Panc1 (cell line): ENCODE data around the gene MYO1E.

Experiments
- CTCF ChIP-seq: fragments of 450-650 bp; IDR thresholded peaks from 2 replicates; pipeline ENCODE4 v1.5.1; 2017; ENCODE audit warnings: mild to moderate bottlenecking
- POLR2AphosphoS5 ChIP-seq: IDR thresholded peaks from 2 replicates; pipeline ENCODE4 v1.6.1; 2012; ENCODE audit warnings: mild to moderate bottlenecking, low read depth, low read length, moderate library complexity
- SIN3A ChIP-seq: IDR thresholded peaks from 2 replicates; pipeline ENCODE4 v1.6.1; 2012; ENCODE audit warnings: low read depth, mild to moderate bottlenecking, low read length, moderate library complexity, borderline replicate concordance; ENCODE audit not compliant: insufficient read depth

GRCh38 chr15:59230531-59231055 lies 142.1 kb downstream of the MYO1E start:
- TF ChIP-seq CTCF (no peak), POLR2AphosphoS5 (no peak), SIN3A (no peak)
